HCT116 (cell line): Measurements from ENCODE around the gene PLEKHM3.

Experiments used
- CTCF ChIP-seq, 3 experiments: fragments of 200-600 bp in 1 of 3; sonication (generic) in 1 of 3; IDR thresholded peaks in 2 of 3; conservative IDR thresholded peaks in 1 of 3; 2 replicates each; pipeline ENCODE4 v1.5.1; 2012 to 2017; ENCODE audit warnings: low read depth in 2 of 3, low read length in 2 of 3, antibody characterized with exemption in 1 of 3, borderline replicate concordance in 1 of 3, control low read depth in 1 of 3, mild to moderate bottlenecking in 1 of 3, mixed read lengths in 1 of 3, mixed run types in 1 of 3, moderate library complexity in 1 of 3; ENCODE audit not compliant: insufficient read depth in 1 of 3
- EZH2 ChIP-seq: fragments of 200-600 bp; sonication (generic); IDR thresholded peaks from 2 replicates; pipeline ENCODE4 v1.6.1; 2017; ENCODE audit warnings: antibody characterized with exemption, mixed run types
- POLR2A ChIP-seq: IDR thresholded peaks from 2 replicates; pipeline ENCODE4 v1.7.0; 2011; ENCODE audit warnings: borderline replicate concordance; ENCODE audit not compliant: insufficient read depth, insufficient read length; ENCODE audit errors: extremely low read depth
- POLR2AphosphoS5 ChIP-seq: IDR thresholded peaks from 2 replicates; pipeline ENCODE4 v1.6.1; 2011; ENCODE audit warnings: mild to moderate bottlenecking, low read depth, low read length, moderate library complexity
- SIN3A ChIP-seq: IDR thresholded peaks from 2 replicates; pipeline ENCODE4 v1.6.1; 2012; ENCODE audit warnings: low read depth
- TF ChIP-seq, protein P1 (sequence below): IDR thresholded peaks from 2 replicates; pipeline ENCODE4 v1.6.1; 2012; ENCODE audit warnings: low read depth
- TF ChIP-seq, protein P2 (sequence below): IDR thresholded peaks from 2 replicates; pipeline ENCODE4 v1.6.1; 2012

DNA sequence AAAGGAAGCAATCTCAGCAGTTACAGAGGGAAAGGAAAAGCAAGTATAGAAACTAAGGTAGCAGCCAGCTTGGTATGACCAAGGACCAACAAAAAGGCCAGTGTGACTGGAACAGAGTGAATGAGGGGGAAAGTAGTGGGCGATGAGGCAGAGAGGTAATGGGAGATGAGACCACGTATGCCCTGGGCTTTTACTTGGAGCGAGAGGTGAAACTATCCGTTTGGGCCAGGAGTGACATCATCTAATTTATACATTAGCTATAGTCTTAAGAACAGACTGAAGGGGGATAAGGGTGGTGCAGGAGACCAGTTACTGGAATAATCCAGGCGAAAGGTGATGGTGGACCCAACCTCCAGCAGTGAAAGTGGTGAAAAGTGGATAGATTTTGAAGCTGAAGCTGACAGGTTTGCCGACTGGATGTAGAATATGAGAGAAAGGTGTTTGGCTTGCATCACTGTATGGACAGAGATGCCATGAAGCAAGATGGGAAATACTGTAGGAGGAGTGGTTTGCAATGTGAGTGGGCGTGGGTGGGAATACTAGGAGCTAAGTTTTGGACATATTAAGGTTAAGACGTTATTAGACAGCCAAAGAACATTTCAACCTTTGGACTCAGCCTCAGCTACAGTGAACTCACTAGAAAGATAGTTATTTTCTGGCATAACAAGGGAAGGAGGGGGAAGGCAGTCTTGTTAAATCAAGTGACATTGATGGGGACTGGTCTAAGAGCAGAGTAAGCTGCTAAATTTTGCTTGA lies 106.0 kb downstream of the PLEKHM3 start:
- TF ChIP-seq CTCF (IDR thresholded peaks at IDR 0.05 in 2 of 3, conservative IDR thresholded peaks at IDR 0.05 in 1 of 3; ENCODE audit: borderline replicate concordance in 1 of 3, insufficient read depth in 1 of 3, low read depth in 2 of 3, low read length in 2 of 3) (no peak), SIN3A (no peak), EZH2 (no peak), POLR2AphosphoS5 (no peak), POLR2A (no peak)
- TF ChIP-seq, protein P1, sequence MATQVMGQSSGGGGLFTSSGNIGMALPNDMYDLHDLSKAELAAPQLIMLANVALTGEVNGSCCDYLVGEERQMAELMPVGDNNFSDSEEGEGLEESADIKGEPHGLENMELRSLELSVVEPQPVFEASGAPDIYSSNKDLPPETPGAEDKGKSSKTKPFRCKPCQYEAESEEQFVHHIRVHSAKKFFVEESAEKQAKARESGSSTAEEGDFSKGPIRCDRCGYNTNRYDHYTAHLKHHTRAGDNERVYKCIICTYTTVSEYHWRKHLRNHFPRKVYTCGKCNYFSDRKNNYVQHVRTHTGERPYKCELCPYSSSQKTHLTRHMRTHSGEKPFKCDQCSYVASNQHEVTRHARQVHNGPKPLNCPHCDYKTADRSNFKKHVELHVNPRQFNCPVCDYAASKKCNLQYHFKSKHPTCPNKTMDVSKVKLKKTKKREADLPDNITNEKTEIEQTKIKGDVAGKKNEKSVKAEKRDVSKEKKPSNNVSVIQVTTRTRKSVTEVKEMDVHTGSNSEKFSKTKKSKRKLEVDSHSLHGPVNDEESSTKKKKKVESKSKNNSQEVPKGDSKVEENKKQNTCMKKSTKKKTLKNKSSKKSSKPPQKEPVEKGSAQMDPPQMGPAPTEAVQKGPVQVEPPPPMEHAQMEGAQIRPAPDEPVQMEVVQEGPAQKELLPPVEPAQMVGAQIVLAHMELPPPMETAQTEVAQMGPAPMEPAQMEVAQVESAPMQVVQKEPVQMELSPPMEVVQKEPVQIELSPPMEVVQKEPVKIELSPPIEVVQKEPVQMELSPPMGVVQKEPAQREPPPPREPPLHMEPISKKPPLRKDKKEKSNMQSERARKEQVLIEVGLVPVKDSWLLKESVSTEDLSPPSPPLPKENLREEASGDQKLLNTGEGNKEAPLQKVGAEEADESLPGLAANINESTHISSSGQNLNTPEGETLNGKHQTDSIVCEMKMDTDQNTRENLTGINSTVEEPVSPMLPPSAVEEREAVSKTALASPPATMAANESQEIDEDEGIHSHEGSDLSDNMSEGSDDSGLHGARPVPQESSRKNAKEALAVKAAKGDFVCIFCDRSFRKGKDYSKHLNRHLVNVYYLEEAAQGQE: no peak
- TF ChIP-seq, protein P2, sequence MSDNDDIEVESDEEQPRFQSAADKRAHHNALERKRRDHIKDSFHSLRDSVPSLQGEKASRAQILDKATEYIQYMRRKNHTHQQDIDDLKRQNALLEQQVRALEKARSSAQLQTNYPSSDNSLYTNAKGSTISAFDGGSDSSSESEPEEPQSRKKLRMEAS: no peak
